NCI-H774 (cell line): ENCODE results near the gene RP9.
"Not testable (repeated sequence)": the region's sequence is repeated elsewhere in the genome, so short reads cannot be mapped to it uniquely, and the experiment has no call there.

ENCODE experiments used
- DNase-seq: peaks from one replicate; lab custom pipeline; 2025; lab: John Stamatoyannopoulos, UW

The RP9 gene

DNA sequence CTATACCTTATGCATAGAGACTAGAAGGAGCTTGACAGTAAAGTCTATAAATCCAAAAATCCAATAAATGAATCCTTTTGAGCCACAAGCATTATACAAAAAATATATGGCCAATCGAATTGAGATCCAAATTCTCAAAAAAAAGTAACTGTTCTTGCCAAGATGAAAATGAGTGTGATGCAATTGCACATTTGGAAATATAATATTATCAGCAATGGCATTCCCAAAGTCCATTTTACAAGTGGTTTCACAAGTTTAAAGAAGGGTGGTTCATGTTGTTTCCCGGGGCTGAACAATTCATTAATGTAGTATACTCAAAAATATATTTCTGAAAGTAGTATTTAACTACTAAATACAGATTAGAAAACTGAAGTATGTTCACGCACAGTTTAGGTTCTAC is 7.3 kb downstream of the RP9 start:
- DNase-seq: no peak

DNA sequence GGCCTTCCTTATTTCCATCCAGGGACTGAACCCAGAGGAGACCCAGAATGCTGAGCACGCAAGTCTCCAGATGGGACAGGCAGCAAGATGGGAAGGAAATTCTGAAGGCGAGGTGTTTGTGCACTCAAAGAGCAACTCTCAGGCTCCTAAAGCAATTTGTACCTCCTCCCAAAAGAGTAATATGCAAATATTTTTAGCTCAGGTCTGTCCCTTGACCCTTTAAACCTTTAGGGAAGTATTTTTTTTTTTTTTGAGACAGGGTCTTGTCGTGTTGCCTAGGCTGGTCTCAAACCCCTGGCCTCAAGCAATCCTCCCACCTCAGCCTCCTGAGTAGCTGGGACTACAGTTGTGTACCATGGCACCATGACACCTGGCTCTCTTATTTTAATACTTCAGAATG is 8.4 kb downstream of the RP9 start:
- no peak for DNase-seq

DNA sequence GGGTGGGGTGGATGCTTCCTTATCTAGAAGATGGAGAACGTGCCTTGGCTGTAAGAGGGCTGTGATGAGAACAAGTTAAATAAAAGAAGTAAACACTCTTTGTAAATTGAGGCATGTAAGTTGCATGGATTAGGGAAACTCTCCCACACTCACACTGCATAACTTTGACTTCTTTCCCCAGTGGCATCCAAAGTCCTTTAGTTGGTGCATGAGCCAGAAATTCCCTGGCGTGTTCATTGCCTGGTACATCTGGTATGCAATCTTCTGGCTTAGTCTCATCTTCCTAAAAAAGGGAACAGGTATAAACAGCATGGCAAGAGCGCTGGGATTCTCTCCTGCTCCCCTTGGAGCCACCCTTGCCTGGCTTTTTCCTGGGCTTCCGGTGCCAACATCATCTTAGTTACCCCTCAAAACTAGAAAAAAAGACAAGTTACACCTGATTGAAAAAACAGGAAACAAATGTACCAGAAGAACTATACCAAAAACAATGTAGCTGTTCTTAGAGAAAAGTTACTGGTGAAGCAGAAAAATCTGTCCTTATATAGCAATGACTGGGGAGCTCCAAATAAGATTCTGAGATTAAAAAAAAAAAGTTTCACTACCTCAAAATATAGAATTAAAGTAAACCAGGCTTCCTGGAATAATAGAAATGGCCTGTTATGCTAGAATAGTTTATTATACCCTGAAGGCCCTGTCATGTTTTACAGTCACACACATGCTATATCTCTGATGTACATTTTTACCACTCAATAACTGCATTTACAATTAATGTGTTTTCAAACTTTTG is 9.9 kb downstream of the RP9 start:
- no peak for DNase-seq

DNA sequence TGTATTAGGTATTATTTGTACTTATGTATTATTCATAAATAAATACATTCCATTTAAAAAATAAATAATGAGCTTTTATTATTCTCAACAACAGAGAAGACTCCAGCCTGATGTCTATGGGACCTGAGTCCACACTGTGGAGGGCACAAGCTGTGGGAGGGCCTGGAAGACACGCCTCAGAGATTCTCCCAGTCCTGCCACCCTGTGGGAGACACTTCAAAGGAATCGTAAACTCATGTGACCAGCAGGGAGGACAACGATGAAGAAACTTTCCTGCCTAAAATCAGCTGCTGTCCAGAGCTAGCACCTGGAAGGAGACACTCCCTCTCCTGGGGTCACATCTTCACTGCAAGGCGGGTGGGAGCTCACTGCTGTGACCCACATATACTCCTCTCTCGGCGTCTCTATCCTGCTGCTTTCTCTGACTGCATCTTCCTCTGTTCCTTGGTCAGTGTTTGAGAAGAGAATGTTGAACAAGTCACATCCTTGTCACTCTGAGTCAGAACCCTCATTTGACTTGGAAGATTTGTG is 14.4 kb downstream of the RP9 start:
- not testable (repeated sequence) for DNase-seq

DNA sequence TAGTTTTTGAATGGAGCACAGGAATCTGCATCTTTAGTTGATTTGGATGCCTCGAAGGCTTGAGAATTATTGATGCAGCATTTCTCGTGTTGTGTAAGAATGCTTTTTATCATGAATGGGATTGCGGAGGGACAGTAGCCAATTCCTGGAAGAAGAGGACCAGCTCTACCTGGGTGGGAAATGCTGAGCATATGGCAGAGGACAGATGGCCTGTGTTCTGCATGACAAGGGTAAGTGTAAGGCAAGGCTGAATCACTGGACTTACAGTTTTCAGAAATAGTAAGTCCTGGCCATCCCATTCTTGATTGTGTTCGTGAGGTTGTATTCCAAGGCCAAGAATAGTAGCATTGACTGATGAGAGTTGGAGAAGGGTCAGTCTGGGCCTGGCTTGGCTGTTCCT is 15.9 kb downstream of the RP9 start:
- no peak for DNase-seq

DNA sequence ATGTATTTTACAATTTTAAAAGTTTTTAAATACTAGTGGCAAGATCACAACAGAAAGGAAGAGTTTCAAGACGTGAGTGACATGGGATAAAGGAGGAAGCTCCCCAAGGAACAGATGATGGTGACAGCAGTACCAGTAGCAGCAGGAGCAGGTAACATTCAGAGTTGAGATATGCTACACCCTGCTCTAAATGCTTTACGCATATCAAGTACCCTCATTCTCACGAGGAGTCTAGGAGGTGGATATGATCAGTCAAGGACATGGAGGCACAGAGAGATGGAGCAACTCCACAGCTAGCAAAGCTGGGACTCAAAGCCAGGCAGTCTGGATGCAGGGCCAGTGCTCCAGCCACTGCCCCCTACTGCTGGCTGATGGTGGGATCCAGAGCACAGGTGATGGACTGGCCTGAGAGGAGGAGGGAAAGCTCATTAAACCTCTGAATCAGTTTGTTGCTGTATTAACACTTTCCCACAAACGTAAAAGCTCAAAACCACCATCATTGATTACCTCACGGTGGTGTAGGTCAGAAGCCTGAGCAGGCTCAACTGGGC is 17.5 kb downstream of the RP9 start:
- no peak for DNase-seq

DNA sequence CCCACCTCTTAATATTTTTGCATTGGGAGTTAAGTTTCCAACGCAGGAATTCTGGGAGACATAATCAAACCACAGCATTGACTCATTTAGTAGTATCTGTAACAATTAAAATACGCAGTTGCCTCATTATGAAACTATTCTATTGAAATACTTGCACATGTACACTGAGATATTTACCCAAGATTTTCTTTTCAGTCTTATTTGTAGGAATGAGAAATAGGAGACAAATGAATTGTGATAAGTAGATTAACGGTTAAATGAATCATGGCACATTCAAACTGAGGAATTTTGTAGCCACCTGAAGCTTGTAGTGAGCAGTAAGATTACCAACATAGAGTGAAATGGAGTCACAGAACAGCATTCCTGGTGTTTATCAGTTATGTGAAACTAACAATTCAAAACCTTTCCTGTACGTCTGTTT is 18.1 kb downstream of the RP9 start:
- DNase-seq: no peak

DNA sequence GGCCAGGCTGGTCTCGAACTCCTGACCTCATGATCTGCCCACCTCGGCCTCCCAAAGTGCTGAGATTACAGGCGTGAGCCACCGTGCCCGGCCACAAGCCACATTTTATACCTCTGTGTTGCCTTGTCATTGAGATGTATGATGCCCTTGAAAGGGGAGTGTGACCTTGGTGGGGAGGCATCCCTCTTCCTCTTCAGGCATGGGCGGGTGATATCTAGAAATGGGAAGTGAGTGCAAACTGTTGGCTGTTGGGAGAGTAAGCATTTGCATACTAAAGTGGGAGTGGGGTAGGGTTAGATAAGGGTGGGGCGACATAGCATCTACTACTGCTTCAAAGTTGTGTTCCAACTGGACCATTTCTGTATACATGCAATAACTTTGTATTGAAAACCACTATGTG is 20.1 kb downstream of the RP9 start:
- DNase-seq: no peak

DNA sequence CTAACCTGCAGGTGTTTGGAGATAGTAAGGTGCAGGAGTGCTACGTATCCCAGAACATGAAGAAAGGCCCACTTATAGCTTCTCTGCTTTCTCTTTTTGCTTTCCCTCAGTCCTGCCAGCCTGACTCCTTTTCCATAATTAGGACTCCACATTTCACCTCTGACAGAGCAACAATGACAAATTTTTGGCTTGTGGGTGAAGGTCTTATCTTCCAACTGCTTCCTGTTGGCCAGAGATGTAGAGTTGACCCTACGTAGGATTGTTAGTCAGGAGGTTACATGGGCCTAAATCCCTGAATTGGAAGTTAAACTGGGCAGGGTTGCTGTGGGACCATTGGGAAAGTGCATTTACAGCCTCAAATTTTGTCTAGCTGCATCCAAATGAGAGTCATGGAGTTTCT is 21.3 kb downstream of the RP9 start:
- no peak for DNase-seq

DNA sequence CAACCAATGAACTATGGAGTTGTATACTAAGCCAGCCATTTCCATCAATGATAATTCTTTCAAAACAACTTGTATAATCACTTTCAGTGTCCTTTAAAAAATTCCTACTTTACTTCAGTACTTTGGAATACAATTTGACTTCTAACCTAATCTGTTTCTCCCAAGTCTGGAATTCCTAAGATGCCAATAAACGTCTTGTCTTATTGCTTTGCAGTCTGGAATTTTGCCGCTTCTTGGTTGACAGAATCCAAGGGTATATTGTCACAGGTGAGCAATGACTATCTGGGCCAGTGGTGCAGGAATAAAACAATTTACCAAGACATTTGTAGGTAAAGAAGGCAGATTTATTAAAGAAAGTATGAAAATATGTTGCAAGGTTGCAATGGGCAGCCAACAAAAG is 21.8 kb downstream of the RP9 start:
- no peak for DNase-seq

DNA sequence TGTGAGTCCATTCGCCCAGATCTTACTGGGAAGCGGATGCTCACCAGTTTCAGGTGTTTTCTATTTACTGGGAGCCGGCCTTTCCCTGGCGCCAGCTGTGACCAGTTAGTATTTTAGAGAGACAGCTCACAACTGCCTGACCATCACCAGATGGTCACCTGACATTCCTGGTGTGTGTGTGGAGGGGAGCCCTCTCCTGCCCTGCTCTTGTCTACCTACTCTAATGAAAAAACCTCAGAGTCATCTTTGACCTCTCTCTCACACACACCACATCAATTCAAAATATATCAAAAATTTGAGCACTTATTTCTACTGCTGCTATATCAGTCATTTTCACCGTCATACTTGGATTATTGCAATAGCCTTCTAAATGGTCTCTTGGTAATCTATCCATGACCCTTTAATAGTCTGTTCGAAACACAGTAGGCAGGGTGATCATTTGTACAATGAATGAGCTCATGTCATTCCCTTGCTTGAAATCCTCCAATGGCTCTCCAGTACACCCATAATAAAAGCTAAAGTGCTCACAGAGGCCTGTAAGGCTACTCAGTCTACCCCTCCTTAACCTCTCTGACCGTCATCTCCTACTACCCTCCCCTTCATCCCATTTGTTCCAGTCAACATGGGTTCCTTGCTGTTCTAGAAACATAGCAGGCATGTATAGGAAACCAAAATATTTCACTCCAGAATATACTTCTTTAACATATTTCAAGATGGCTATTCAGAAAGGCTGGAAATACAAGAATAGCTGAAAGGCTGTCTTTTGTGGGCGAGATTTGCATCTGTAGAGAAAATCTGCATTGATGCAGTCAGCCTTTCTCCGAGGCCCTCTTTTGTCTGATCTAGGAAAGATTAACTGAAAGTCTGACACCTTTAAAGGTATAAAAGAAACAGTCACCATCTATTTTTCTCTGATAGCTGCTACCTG is 29.2 kb downstream of the RP9 start:
- no peak for DNase-seq

DNA sequence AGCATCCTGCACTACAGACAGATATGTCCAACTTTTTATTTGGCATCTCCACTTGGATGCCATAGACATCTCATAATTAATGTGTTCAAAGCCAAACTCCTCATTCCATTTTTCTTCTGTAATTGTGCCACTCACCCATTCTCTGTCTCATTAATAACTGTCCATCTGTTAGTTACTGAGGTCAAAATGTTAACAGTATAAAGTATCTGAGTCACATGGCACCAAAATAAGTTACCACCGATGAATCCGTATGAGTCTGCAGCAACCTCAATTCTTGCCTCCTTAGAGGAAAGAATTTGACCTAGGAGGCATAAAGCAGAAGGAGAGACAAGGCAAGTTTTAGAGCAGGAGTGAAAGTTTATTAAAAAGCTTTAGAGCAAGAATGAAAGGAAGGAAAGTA is 30.1 kb downstream of the RP9 start:
- DNase-seq: no peak

DNA sequence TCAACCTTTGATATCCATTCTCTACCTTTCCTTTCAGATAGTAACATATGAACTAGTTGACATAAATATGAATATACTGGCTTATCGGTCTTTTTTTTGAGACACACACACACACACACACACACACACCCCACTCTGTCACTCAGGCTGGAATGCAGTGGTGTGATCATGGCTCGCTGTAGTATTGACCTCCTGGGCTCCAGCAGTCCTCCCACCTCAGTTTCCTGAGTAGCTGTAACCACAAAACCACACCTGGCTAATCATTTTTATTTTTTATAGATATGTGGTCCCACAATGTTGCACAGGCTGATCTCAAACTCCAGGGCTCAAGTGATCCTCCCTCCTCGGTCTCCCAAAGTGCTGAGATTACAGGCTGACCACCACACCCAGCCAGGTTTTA is 32.5 kb downstream of the RP9 start:
- DNase-seq: no peak

DNA sequence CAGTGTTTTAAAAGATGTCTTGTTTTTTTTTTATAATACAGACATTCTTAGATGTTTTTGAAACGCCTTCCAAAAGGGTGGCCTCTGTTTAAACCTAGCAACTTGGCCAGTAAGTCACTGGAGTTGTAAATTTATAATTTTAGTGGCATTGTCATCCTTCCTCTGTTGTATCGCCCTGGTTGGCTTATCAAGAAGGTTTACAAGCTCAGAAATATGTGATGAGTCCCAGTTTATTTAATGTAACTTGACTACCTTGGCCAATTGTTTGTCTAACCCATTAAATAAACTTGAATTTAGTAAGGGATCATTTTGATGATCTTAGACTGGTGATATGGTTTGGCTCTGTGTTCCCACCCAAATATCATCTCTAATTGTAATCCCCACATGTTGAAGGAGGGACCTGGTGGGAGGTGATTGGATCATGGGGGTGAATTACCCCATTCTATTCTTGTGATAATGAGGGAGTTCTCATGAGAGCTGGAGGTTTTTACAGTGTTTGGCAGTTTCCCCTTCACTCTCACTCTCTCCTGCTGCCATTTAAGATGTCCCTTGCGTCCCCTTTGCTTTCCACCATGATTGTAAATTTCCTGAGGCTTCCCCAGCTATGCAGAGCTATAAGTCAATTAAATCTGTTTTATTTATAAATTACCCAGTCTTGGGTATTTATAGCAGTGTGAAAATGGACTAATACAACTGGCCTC is 33.2 kb downstream of the RP9 start:
- DNase-seq: no peak

DNA sequence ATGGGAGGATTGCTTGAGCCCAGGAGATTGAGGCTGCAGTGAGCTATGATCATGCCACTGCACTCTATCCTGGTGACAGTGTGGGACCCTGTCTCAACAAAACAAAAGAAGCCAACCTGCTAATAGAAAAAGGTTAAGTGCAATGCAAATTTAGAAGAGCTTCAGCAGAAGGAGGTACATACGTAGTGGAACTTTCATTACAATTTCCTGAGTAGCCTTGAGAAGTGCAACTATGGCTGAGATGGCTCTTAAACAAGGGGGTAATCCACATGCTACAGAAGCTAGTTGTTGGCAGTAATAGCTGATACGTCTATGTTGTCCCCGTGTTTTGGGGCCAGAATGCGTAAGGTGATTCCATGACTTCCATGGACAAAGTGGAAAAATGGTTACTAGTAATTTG is 36.0 kb downstream of the RP9 start:
- no peak for DNase-seq

DNA sequence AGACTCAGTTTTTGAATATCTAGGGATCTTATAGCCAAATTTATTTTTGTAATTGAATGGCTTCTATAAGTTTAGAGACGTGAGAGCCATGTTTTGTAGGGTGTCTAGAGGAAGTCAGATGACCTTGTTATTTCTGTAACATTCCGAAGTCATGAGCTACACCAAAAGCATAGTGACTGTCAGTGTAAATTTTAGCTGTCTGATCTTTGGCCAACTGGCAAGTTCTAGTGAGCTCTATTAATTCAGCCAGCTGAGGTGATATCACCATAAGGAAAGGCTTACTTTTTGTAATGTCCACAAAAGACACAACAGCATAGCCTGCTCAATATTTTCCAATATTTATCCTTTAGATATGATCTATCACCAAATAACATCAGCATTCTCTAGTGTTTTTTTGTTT is 36.7 kb downstream of the RP9 start:
- no peak for DNase-seq

DNA sequence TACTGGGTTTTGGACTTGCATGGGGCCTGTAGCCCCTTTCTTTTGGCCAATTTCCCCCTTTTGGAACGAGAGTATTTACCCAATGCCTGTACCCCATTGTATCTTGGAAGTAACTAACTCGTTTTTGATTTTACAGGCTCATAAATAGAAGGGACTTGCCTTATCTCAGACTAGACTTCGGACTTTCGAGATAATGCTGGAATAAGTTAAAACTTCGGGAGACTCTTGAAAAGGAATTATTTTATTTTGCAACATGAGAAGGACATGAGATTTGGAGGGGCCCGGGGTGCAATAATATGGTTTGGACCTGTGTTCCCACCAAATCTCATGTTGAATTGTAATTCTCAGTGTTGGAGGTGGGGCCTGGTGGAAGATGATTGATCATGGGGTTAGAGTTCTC is 38.4 kb downstream of the RP9 start:
- DNase-seq: no peak

DNA sequence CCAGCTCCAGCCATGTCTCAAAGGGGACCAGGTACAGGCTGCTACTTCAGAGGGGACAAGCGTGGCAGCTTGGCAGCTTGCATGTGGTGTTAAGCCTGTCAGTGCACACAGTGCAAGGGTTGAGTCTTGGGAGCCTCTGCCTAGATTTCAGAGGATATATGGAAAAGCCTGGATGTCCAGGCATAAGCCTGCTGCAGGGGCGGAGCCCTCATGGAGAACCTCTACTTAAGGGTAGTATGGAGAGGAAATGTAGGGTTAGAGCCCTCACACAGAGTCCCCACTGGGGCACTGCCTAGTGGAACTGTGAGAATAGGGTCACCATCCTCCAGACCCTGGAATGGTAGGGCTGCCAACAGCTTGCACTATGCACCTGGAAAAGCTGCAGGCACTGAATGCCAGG is 38.9 kb downstream of the RP9 start:
- no peak for DNase-seq

DNA sequence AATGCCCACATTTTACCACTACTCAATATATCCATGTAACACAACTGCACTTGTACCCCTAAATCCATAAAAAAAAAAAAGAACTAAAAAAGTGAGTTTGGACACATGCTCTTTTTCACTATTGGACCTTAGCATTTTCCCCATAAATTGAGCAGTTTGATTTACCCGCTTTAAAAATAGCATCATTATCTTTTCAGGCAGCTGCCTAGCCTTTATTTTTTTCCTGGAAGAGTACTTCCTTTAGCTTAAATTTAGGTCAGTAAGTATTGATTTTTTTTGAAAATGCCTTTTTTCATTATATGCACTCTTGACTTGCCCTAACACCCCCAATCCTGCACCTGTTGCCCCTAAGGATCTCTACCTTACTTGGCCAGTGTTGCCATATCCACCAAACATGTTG is 41.3 kb downstream of the RP9 start:
- DNase-seq: no peak

DNA sequence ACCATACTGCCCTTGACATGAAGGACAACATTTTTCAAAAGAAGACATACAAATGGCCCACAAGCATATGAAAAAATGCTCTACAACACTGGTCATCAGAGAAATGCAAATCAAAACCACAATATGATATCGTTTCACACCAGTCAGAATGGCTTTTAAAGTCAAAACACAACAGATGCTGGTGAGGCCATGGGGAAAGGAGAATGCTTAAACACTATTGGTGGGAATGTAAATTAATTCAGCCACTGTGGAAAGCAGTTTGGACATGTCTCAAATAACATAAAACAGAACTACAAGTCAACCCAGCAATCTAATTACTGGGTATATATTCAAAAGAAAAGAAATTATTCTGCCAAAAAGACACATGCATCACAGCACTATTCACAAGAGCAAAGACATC is 42.4 kb downstream of the RP9 start:
- peak; percentile 60 for DNase-seq

DNA sequence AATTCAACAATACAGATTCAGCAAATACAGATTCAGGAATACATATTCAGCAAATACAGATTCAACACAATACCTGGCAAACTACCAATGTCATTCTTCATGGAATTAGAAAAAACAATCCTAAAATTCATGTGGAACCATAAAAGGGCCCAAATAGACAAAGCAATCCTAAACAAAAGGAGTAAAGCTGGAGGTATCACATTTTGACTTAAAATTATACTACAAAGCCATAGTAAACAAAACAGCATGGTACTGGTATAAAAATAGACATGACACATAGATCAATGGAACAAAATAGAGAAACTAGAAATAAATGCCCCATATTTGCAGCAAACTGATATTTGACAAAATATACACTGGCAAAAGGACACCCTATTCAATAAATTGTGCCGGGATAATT is 43.2 kb downstream of the RP9 start:
- DNase-seq: no peak

DNA sequence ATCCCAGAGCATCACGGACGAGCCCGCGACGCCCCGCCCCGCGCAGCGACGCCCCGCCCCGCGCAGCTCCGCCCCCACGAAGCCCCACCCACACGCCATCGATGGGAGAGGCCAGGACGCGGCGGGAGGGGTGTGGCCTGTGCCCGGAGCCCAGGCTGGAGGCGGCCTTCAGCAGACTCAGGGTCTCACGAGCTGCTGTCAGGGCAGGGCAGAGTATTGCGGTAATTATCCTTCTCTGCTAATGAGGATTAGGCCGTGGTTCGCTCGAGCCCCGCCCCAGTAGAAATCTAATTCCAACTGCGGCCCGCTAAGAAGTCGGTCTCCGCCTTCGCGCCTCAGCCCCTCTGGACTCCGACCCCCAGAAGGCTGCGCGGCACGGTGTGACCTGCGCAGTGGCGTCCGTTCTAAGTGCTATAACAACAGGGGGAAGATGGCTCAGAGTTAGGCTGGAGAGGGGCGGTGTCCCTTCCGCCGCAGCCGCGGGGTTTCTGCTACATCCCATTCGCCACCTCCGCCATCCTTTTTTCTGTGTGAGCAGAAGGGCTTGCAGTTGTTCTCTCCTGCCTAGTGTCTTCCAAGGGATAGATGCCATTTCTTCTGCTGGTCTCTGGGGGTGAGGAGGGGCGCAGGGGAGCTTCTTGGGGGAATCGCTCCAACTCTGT is 46.3 kb downstream of the RP9 start:
- peak; percentile 91 for DNase-seq
